WTC11 (cell line): ENCODE data around the gene ZC3H12C.

ENCODE experiments used
- IRF2 ChIP-seq: sonication (generic); formaldehyde crosslinking; IDR thresholded peaks from 2 replicates; pipeline ENCODE4 v1.8.0; 2022; ENCODE audit warnings: low read depth, missing genetic modification reagents, borderline replicate concordance
- SOX15 ChIP-seq: fragments of 250-450 bp; sonication (Bioruptor Pico); IDR thresholded peaks from 2 replicates; pipeline ENCODE4 v1.9.0; 2021; ENCODE audit warnings: mild to moderate bottlenecking
- TF ChIP-seq, protein P1 (sequence below): fragments of 200-600 bp; IDR thresholded peaks from 2 replicates; pipeline ENCODE4 v1.8.0; 2022; ENCODE audit warnings: antibody characterized with exemption

DNA sequence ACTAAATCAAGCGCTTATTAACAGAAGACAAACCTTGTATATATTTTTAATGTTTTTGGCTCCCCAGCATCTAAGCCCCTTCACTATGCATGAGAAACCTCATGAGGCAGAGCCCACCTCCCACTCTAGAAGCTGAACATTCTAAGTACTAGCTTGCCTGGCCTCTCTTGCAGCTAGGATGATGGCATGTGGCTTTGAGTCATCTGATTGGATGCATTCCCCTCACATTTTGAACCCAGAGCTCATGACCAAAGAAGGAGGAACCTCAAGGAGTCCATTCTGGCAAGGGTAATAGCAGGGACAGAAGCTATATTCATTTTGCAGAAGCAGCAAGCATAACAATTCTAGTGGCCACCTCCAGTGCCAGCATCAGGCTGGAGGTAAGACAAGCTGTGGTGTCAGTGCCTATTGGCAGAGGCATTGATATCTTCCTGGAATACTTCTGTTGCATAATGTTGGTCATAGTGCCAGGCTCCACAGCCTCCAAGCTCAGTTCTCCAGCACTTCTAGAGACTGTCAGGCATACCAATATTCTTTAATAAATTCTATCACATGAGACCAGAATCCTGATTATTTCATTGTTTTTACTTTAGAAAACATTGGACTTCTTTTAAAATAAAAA, 14.2 kb upstream of the ZC3H12C start:
- TF ChIP-seq, protein P1, sequence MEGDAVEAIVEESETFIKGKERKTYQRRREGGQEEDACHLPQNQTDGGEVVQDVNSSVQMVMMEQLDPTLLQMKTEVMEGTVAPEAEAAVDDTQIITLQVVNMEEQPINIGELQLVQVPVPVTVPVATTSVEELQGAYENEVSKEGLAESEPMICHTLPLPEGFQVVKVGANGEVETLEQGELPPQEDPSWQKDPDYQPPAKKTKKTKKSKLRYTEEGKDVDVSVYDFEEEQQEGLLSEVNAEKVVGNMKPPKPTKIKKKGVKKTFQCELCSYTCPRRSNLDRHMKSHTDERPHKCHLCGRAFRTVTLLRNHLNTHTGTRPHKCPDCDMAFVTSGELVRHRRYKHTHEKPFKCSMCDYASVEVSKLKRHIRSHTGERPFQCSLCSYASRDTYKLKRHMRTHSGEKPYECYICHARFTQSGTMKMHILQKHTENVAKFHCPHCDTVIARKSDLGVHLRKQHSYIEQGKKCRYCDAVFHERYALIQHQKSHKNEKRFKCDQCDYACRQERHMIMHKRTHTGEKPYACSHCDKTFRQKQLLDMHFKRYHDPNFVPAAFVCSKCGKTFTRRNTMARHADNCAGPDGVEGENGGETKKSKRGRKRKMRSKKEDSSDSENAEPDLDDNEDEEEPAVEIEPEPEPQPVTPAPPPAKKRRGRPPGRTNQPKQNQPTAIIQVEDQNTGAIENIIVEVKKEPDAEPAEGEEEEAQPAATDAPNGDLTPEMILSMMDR: no peak
- TF ChIP-seq SOX15 (CRISPR knock-in tag) (no peak), IRF2 (CRISPR knock-in tag) (no peak)
